HG03095 (cell line): Measurements from ENCODE around the gene DAPK2.

ENCODE experiments used
- ATAC-seq: cut with Tn5 transposase; IDR thresholded peaks from one replicate; pipeline ENCODE4 v1.9.1; 2021; ENCODE audit warnings: moderate library complexity; ENCODE audit not compliant: unreplicated experiment

Gene DAPK2

DNA sequence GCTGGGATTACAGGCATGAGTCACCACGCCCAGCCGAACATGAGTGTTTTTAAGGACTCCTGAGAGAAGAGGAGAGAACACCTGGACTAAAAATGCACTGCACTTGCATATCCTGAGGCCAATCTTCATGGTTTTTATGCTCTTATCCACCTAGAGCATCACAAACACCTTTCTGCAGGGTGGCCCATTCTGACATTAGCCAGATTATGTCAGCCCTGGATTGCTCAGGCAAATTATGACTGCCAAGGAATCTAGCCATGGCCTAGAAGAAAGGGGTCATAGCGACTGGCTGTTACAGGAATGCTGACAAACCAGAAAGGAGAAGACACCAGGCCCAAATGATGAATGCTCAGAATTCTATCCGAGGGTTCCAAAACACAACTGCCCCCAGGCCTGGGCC, 171.7 kb downstream of the DAPK2 start:
- no peak for ATAC-seq

- ATAC-seq, result no peak
These were observed 173.3 kb downstream of the DAPK2 start for GRCh38 chr15:63872759-63873510.

DNA sequence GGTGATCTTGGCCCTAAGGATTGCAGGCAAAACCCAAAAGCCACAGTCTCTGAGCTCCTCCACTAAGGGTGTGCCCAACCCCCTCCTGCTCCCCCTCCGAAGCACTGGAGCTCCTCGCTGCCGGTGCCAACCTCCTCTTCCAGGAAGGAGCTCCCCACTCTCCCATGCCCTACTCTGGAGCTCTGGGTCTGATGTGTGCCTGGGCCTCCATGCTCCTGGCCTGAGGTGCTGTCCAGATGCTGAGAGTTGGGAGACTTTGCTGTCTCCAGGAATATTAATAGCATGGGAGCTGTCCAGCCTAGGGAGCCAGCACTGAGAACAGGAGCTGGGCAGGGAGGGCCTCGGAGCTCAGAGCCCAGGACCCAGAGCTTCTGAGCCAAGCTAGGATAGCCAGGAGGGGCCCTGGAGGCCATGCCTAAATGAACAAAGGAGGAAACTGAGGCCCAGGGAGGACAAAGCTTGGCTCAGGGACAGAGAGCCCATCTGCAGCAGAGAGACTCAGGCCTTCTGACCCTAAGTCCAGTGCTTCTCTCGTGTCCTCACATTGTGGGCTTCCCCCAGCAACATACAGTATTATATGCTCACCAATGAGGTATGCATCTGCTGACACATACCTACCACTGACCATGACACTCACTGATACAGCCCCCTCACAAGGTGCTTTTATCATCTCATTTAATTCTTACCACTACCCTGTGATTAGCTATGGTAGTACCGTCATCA, 175.6 kb downstream of the DAPK2 start:
- no peak for ATAC-seq

- ATAC-seq, result no peak
These were observed 176.3 kb downstream of the DAPK2 start for GRCh38 chr15:63870043-63870394.

DNA sequence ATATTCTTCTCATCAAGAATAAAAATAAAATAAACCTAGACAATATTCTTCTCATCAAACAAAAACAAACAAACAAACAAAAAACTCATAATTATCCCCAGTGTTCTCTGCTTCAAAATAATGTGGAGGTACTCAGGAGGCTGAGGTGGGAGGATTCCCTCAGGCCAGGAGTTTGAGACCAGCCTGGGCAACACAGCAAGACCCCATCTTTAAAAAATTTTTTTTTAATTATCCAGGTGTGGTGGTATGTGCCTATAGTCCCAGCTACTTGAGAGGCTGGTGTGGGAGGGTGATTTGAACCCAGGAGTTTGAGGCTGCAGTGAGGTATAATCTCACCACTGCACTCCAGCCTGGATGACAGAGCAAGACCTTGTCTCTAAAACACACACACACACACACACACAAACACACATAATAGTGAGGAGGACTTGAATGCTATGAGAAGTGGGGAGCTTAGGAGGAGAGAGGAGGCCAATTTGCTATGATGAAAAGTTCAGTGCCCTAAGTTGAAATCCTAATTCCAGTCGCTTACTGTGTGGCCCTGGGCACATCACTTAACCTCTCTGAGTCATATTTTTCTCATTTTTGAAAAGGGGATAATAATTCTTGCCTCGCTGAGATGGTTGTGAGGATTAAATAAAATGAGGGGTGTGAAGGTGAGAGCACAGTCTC, 176.8 kb downstream of the DAPK2 start:
- no peak for ATAC-seq

DNA sequence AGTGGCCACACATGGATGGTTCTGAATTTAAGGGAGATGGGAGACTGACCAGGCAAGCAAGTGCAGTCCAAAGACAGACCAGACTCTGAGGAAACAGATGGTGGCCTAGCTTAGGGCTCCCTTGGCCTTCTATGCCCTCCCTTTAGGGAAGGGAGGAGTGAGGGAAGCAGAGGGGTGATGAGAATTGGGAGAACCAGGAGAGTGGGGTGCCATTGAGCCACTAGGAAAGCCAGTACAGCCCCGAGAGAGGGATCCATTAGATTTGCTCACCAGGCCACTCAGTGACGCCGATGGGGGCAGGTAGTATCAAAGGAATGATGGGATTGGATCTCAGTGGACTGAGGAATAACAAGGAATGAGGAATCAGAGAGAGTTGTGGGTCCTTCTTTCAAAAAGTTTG, 182.1 kb downstream of the DAPK2 start:
- ATAC-seq, result no peak

DNA sequence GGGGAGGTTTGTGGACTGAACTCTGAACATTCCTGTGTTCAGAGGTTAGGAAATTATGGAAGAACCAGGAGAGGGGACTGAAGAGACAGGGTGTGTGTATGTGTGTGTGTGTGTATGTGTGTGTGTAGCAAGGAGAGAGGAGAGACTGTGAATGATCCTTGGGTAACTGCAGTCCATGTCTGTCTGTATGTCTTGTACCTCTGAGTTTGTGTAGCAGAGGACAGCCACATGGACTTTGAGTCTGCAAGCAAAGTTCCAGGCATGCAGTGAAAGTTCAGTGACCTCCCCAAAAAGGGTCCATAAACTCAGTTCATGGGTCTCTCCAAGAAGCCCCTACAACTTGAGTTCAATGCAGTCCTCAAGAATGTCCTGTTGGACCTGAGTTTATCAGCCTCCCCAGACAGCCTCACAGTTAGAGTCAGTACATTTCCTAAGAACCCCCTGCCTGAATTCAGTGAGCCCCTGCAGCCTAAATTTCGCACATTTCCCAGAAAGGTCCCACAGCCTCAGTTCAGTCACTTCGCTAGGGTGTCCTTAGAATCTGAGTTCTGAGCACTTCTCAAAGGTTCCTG, 184.3 kb downstream of the DAPK2 start:
- ATAC-seq, result no peak

GRCh38 chr15:63860555-63860954, 185.7 kb downstream of the DAPK2 start:
- ATAC-seq, result no peak

GRCh38 chr15:63860155-63860554, 186.1 kb downstream of the DAPK2 start:
- ATAC-seq, result no peak

DNA sequence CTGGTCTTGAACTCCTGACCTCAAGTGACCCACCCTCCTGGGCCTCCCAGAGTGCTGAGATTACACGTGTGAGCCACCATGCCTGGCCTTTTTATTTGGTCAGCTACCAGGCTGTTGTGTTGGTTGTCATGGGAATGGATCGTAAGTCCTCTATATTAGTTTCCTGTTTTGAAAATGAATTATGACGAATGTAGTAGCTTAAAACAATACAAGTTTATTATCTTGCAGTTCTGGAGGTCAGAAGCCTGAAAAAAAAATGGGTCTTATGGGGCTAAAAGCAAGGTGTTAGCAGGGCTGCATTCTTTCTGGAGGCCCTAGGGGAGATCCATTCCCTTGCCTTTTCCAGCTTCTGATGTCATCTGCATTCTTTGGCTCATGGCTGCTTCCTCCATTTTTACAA, 187.4 kb downstream of the DAPK2 start:
- ATAC-seq, result no peak

DNA sequence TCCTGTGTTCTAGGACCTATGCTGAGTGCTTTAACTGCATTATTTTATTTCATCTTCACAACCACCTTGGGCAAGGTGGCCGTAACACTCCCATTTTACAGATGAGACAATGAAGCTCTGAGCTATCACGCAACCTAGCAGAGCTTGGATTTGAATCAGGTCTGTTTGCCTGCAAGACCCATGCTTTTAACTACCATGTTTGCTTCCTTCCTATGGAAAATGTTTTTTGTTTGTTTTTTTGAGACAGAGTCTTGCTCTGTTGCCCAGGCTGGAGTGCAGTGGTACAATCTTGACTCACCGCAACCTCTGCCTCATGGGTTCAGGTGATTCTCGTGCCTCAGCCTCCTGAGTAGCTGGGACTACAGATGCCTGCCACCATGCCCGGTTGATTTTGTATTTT, 187.8 kb downstream of the DAPK2 start:
- ATAC-seq, result no peak

DNA sequence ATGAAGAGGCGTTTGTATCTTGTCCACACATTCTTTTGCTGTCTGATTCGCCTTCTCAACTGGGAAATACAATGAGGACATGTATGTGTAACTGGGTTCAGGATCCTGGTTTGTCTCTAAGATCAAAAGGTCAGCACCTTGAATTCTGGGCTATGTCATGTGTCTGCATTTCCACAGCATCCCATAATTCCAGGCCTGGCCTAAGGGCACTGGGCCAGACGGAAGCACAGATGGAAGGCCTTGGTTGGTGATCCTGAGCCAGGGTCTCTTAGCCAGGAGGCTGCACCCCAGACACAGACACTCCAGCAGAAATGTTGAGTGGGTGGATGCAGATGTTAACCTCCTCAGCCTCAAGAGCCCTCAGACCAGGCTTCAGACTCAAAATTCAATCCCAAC, 188.8 kb downstream of the DAPK2 start:
- no peak for ATAC-seq
